ENCODE measurements around the gene PNPLA5.

DNA sequence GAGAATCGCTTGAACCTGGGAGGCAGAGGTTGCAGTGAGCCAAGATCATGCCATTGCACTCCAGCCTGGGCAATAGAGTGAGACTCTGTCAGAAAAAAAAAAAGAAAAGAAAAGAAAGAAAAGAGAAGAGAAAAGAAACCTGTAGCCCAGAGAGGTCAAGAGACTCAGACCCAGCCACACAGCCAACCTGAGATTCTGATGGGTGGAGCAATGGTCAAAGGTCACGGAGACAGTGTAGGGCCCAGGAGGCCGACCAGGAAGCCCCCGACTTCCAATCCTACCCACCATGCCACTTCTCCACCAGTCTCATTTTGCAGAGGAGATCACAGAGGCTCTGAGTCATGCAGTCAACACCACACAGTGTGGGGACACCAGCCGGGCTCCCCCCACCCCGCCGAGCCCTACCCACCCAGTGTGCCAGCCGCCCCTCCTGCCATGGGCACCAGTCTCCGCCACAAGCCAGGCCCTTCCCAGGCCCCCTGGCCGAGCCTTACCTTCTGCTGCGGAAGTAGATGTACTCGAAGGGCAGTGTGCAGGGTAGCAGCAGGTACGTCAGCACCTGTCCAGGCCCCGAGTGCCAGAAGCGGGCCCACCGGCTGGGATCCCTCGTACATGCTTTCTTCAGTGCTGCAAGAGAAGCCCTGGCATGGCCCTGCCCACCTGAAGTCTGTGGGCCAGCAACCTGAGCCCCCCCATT is 7.9 kb downstream of the PNPLA5 start:
- TF ChIP-seq, protein P1, sequence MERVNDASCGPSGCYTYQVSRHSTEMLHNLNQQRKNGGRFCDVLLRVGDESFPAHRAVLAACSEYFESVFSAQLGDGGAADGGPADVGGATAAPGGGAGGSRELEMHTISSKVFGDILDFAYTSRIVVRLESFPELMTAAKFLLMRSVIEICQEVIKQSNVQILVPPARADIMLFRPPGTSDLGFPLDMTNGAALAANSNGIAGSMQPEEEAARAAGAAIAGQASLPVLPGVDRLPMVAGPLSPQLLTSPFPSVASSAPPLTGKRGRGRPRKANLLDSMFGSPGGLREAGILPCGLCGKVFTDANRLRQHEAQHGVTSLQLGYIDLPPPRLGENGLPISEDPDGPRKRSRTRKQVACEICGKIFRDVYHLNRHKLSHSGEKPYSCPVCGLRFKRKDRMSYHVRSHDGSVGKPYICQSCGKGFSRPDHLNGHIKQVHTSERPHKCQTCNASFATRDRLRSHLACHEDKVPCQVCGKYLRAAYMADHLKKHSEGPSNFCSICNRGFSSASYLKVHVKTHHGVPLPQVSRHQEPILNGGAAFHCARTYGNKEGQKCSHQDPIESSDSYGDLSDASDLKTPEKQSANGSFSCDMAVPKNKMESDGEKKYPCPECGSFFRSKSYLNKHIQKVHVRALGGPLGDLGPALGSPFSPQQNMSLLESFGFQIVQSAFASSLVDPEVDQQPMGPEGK (CRISPR knock-in tag; IDR thresholded peaks at IDR 0.05; ENCODE audit: borderline replicate concordance), result no peak
- TF ChIP-seq, protein P2, sequence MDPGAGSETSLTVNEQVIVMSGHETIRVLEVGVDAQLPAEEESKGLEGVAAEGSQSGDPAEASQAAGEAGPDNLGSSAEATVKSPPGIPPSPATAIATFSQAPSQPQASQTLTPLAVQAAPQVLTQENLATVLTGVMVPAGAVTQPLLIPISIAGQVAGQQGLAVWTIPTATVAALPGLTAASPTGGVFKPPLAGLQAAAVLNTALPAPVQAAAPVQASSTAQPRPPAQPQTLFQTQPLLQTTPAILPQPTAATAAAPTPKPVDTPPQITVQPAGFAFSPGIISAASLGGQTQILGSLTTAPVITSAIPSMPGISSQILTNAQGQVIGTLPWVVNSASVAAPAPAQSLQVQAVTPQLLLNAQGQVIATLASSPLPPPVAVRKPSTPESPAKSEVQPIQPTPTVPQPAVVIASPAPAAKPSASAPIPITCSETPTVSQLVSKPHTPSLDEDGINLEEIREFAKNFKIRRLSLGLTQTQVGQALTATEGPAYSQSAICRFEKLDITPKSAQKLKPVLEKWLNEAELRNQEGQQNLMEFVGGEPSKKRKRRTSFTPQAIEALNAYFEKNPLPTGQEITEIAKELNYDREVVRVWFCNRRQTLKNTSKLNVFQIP (CRISPR knock-in tag; IDR thresholded peaks at IDR 0.05; ENCODE audit: borderline replicate concordance, low read depth), result no peak

Measured in SK-N-SH treated with all-trans-retinoic acid at 6 μM for 48 hours (cell line).